ENCODE results near the gene CCDC187. TPM values are rescaled to one million over a fixed set of nuclear protein-coding genes. Genes with fewer than 3 reads are reported as not detected.

The CCDC187 gene
- total and polyA plus RNA-seq, 5 experiments from 2014 or later: not detected

- no peak overlapping the region for H3K27ac Mint-ChIP-seq
- no peak for DNase-seq
- POLR2A ChIA-PET: no interaction called here
- H3K4me1 Mint-ChIP-seq: no peaks in the 10 kb centered on the region
- no peak for ATAC-seq
- H3K36me3 Mint-ChIP-seq: no peaks in the 10 kb centered on the region
- H3K27me3 Mint-ChIP-seq: no peaks in the 10 kb centered on the region
- no peak overlapping the region for H3K4me3 Mint-ChIP-seq
- H3K9me3 Mint-ChIP-seq: no peaks in the 10 kb centered on the region
Measured at GRCh38 chr9:136336156-136336870, 32.4 kb upstream of the CCDC187 start.

GRCh38 chr9:136335296-136336155 lies 31.6 kb upstream of the CCDC187 start:
- POLR2A ChIA-PET: no interaction called here
- Mint-ChIP-seq H3K4me1 (no peaks in the 10 kb centered on the region), H3K27ac (no peak overlapping the region), H3K36me3 (no peaks in the 10 kb centered on the region), H3K27me3 (no peaks in the 10 kb centered on the region), H3K9me3 (no peaks in the 10 kb centered on the region), H3K4me3 (no peak overlapping the region)
- ATAC-seq (no peak), DNase-seq (no peak)

- Mint-ChIP-seq H3K4me3 (no peak overlapping the region), H3K9me3 (no peaks in the 10 kb centered on the region), H3K36me3 (no peaks in the 10 kb centered on the region), H3K27me3 (no peaks in the 10 kb centered on the region), H3K4me1 (no peaks in the 10 kb centered on the region), H3K27ac (no peak overlapping the region)
- POLR2A ChIA-PET: no interaction called here
- ATAC-seq (no peak), DNase-seq (no peak)
Measured at GRCh38 chr9:136334541-136334940, 30.6 kb upstream of the CCDC187 start.

- Mint-ChIP-seq H3K27ac (no peak overlapping the region), H3K4me1 (peaks cover 2 to 5% (median 4%) of the 10 kb centered on the region in 4 donors), H3K4me3 (no peak overlapping the region), H3K27me3 (peaks cover 0 to 2% (median 0%) of the 10 kb centered on the region in 5 donors), H3K36me3 (no peaks in the 10 kb centered on the region), H3K9me3 (no peaks in the 10 kb centered on the region)
- POLR2A ChIA-PET: interaction anchor here (0.6 kb wide), 1 partner anchor 484 kb away, joined by 3 read pairs; no protein-coding TSS in a partner anchor
- no peak for DNase-seq
- ATAC-seq: no peak
Measured at GRCh38 chr9:136333486-136333885, 29.6 kb upstream of the CCDC187 start.

GRCh38 chr9:136333045-136333444 lies 29.2 kb upstream of the CCDC187 start:
- Mint-ChIP-seq H3K27ac (peak overlapping the region in 1 of 10 donors; percentile 53), H3K4me1 (peaks cover 2 to 5% (median 5%) of the 10 kb centered on the region in 4 donors), H3K4me3 (no peak overlapping the region), H3K27me3 (peaks cover 0 to 2% (median 0%) of the 10 kb centered on the region in 5 donors), H3K36me3 (no peaks in the 10 kb centered on the region), H3K9me3 (no peaks in the 10 kb centered on the region)
- no peak for DNase-seq
- ATAC-seq: no peak
- POLR2A ChIA-PET: interaction anchor here (0.6 kb wide), 1 partner anchor 485 kb away, joined by 3 read pairs; no protein-coding TSS in a partner anchor

- Mint-ChIP-seq H3K4me3 (no peak overlapping the region), H3K9me3 (no peaks in the 10 kb centered on the region), H3K36me3 (no peaks in the 10 kb centered on the region), H3K4me1 (peaks cover 2 to 5% (median 5%) of the 10 kb centered on the region in 4 donors), H3K27me3 (peaks cover 0 to 2% (median 0%) of the 10 kb centered on the region in 5 donors), H3K27ac (peak overlapping the region in 1 of 10 donors; percentile 53)
- DNase-seq (no peak), ATAC-seq (no peak)
- POLR2A ChIA-PET: no interaction called here
Measured at GRCh38 chr9:136332482-136332983, 28.6 kb upstream of the CCDC187 start.

- DNase-seq: no peak
- H3K4me3 Mint-ChIP-seq: no peak overlapping the region
- H3K4me1 Mint-ChIP-seq: peaks cover 2 to 6% (median 5%) of the 10 kb centered on the region in 4 donors
- no peaks in the 10 kb centered on the region for H3K36me3 Mint-ChIP-seq
- no peak for ATAC-seq
- no peaks in the 10 kb centered on the region for H3K9me3 Mint-ChIP-seq
- no peak overlapping the region for H3K27ac Mint-ChIP-seq
- H3K27me3 Mint-ChIP-seq: peaks cover 0 to 2% (median 0%) of the 10 kb centered on the region in 5 donors
- POLR2A ChIA-PET: interaction anchor here (1.0 kb wide), 1 partner anchor 32 kb away, joined by 3 read pairs; the partner anchor contains the start of gene DNLZ
Measured at GRCh38 chr9:136331556-136332481, 27.9 kb upstream of the CCDC187 start.

GRCh38 chr9:136331030-136331429 lies 27.1 kb upstream of the CCDC187 start:
- POLR2A ChIA-PET: interaction anchor here (0.7 to 1.0 kb wide), 2 partner anchors 14 to 32 kb away, joined by 3 read pairs; partner anchors contain the start of gene DNLZ
- no peaks in the 10 kb centered on the region for H3K36me3 Mint-ChIP-seq

GRCh38 chr9:136330406-136330990 lies 26.6 kb upstream of the CCDC187 start:
- no peaks in the 10 kb centered on the region for H3K9me3 Mint-ChIP-seq
- H3K36me3 Mint-ChIP-seq: no peaks in the 10 kb centered on the region
- ATAC-seq (no peak), DNase-seq (no peak)
- peaks cover 2 to 8% (median 5%) of the 10 kb centered on the region in 4 donors for H3K4me1 Mint-ChIP-seq
- no peak overlapping the region for H3K27ac Mint-ChIP-seq
- POLR2A ChIA-PET: interaction anchor here (0.7 kb wide), 1 partner anchor 14 kb away, joined by 3 read pairs; no protein-coding TSS in a partner anchor
- peak overlapping the region in 2 of 10 donors; percentile 22 to 70 for H3K4me3 Mint-ChIP-seq
- peaks cover 0 to 2% (median 0%) of the 10 kb centered on the region in 5 donors for H3K27me3 Mint-ChIP-seq

More at GRCh38 chr9:136331030-136331429, 27.1 kb upstream of the CCDC187 start:
- H3K4me1 Mint-ChIP-seq: peaks cover 2 to 8% (median 5%) of the 10 kb centered on the region in 4 donors
- H3K4me3 Mint-ChIP-seq: no peak overlapping the region
- ATAC-seq (no peak), DNase-seq (no peak)
- peaks cover 0 to 2% (median 0%) of the 10 kb centered on the region in 5 donors for H3K27me3 Mint-ChIP-seq
- no peak overlapping the region for H3K27ac Mint-ChIP-seq
- no peaks in the 10 kb centered on the region for H3K9me3 Mint-ChIP-seq

- Mint-ChIP-seq H3K4me1 (peaks cover 2 to 8% (median 5%) of the 10 kb centered on the region in 4 donors), H3K4me3 (peak overlapping the region in 2 of 10 donors; percentile 27 to 70), H3K9me3 (no peaks in the 10 kb centered on the region), H3K27me3 (peaks cover 0 to 2% (median 0%) of the 10 kb centered on the region in 5 donors), H3K36me3 (no peaks in the 10 kb centered on the region), H3K27ac (no peak overlapping the region)
- DNase-seq: no peak
- POLR2A ChIA-PET: no interaction called here
- no peak for ATAC-seq
Measured at GRCh38 chr9:136329636-136330405, 25.9 kb upstream of the CCDC187 start.

- Mint-ChIP-seq H3K27me3 (peaks cover 0 to 2% (median 0%) of the 10 kb centered on the region in 5 donors), H3K4me3 (peak overlapping the region in 2 of 10 donors; percentile 18 to 27), H3K36me3 (no peaks in the 10 kb centered on the region), H3K27ac (peak overlapping the region in 1 of 10 donors; percentile 62), H3K9me3 (no peaks in the 10 kb centered on the region), H3K4me1 (peaks cover 2 to 8% (median 5%) of the 10 kb centered on the region in 4 donors)
- POLR2A ChIA-PET: no interaction called here
- ATAC-seq (no peak), DNase-seq (no peak)
Measured at GRCh38 chr9:136329211-136329627, 25.3 kb upstream of the CCDC187 start.

All from naive thymus-derived CD8-positive, alpha-beta T cell (primary cell).